HG02852 (cell line): ENCODE data around the gene C12orf50.
A peak's percentile ranks its signal among the peaks of the same experiment; 100 is the strongest.
"Not testable (repeated sequence)": the region's sequence is repeated elsewhere in the genome, so short reads cannot be mapped to it uniquely, and the experiment has no call there.

ENCODE experiments used
- ATAC-seq: cut with Tn5 transposase; IDR thresholded peaks from one replicate; pipeline ENCODE4 v1.9.1; 2021; ENCODE audit warnings: mild to moderate bottlenecking, moderate library complexity; ENCODE audit not compliant: unreplicated experiment

C12orf50 gene

DNA sequence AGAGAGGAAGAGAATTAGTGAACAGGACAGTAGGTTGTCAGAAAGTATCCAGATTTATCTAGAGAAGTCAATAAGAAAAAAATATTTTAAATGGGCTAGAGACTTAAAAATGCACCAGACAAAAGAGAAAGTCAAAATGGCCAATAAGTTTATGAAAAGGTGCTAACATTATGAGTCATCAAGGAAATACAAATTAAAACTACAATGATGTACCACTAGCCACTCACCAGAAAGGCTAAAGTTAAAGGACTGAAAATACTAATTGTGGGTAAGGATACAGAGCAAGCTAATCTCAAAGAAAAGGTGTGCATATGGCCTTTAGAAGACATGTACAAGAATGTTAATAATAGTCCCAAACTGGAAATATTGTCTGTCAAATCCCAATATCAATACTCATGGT, 37.7 kb downstream of the C12orf50 start:
- peak; percentile 49 for ATAC-seq

DNA sequence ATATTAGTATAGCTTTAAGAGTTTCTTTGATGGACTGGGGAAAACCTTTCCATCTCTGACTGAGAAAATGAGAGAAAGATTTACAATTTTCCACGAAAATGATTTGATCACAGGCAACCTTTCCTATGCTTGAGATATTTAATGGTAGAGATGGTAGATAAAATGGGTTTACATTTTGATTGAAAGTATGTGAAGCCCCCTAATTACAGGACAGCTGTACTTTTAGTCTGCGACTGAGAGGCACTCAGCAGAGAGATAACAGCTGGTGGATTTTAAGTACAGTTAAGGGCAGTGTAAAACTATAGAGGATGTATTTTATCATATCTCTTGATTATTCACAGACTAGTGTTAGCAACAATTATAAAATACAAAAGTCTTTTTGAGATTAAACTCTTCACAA, 40.7 kb downstream of the C12orf50 start:
- ATAC-seq: no peak

DNA sequence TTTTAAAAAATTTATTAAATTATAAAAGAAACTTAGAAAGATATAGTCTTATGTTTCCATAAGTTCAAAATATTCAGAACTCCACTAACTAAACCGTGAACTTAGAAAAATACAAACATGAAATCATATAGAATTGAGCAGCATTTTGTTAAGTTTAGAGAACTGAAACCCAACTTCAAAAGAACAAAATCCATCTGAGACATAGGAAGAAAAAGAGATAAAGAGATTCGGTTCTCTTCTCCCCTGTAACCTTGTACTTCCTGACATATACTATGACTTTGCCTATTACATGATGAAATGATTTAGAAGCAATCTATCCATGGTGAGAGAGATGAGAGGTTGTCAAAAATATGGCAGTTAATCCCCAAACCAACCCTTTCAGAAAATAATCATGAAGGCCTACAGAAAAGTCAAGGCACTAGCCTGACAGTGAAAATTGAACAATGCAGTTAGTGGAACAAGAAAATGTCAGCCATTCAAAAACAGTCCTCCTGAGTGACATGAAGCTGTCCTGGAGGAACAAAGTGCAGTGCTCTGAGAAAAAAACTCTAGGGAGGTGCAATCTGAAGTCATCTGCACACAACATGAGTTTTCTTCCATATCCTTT, 44.0 kb downstream of the C12orf50 start:
- peak; percentile 51 for ATAC-seq

DNA sequence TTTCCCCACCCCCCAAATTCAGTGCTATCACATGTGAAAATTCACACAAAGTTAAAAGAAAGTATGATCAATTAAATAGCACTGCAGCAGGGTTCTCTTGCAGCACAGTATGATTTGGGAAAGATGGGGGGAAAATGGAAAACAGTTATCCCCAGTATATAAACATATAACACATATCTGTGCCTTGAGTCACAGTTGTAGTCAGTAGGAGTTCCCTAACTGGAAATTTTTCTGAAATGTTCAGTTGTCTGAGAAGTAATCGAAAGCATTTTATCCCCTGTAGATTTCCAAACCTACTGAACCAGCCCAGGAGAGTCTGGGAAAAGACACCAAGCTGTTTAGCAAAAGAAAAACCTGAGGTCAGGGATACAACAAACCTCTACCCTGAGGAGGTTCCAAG, 47.0 kb downstream of the C12orf50 start:
- ATAC-seq: no peak

DNA sequence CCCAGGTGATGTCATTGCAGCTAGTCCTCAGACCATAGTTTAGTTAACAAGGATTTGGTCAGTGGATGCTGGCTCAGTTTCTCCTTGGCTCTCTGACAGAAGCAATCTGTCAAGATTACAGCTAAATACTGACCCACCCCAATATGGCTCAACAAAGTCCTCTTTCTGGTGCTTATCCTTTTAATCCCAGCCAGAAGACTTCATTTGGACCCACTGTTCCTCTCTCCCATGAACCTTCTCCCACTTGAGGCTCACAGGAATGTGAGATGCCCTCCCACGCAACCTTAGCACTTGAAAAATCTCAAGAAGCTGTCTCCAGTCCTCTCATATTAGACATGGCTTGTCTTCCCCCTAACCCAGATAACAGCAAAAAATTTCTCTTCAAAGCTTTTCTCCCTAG, 47.7 kb downstream of the C12orf50 start:
- no peak for ATAC-seq

DNA sequence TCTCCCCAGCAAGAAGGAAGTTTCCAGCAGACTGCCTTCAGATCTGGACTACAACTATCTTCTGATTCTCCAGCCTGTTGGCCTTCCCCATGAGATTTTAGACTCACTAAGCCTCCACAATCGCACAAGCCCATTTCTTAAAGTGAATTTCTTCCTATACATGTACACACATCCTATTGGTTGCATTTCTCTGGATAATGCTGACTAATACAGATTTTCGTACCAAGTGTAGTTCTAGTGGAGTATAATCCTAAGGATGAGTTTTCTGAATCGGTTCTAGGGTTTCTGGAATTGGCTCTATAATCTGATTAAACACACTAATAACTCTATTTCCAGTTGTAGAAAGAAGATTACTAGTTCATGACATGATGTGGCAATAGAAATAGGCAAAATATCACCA, 53.3 kb downstream of the C12orf50 start:
- ATAC-seq: no peak

DNA sequence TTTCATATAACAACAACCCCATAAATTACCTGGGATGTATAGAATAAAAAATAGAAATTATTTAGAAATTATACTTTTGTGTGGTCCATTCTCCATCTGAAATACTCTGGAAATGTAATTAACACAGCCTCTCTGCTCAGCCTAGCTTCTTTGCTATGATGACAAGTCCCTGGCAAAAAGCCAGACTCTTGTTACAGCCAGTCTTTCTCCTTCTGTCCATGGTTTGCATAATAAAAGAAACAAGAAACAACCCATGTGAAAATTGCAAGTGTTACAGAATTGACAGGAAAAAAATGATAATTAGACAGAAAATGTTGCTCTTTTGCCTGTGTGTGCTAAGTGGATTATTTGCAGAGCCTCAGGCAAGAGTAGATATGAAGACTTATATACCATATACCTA, 61.3 kb downstream of the C12orf50 start:
- no peak for ATAC-seq

DNA sequence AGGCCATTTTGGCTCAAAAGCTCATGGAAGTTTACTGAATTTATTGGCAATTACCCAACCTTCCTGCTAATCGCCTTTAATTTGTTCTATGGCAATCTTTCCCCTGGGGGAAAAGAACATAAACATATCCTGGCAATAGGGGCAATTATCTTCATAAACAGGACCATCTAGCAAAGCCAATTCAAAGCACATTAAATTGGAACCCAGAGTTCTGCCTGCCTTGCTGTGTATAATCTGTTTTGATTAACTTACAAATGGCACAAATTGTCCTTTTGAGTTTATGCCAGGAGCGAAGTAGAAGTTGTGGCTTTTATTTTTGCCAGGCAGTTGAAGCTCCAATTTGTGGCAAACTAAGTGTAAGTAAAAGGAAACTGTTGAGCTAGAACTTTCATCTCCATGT, 68.6 kb downstream of the C12orf50 start:
- ATAC-seq: no peak

DNA sequence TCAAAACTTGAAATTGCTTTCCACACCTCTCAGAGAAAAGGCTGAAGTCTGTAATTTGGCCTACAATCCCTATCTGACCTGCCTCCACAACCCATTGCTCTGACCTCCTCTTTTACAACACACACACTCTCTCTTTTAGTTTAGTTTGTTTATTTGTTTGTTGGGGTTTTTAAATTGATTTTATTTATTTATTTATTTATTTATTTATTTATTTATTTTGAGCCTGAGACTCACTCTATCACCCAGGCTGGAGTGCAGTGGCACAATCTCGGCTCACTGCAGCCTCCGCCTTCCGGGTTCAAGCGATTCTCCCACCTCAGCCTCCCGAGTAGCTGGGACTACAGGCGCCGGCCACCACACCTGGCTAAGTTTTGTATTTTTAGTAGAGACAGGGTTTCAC, 75.2 kb downstream of the C12orf50 start:
- not testable (repeated sequence) for ATAC-seq

DNA sequence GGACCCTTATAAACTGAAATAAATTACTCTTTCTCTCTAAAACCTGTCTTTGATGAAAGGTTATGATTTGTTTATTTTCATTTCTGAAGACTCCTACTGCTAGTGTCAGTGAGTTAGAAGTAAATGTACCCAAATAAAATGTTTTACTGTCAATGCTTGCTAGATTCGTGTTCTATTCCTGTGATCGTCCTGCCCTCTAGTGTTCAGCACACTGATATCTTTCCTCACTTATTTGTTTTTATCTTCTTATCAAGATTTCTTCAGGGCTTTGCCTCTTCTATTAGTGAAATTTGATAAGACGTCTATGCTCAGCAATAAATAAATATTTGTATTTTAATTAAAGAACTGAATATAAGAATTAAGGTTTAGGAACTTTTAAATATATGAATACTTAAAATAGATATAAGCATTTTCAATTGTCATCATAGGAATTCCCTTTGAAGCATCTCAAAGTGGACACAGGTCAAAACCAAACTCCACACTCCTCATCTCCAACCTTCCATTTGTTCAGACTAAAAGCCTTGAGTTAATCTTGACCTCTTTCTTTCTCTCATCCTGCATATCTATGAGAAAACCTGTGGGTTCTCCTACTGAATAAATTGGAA, 75.8 kb downstream of the C12orf50 start:
- no peak for ATAC-seq

DNA sequence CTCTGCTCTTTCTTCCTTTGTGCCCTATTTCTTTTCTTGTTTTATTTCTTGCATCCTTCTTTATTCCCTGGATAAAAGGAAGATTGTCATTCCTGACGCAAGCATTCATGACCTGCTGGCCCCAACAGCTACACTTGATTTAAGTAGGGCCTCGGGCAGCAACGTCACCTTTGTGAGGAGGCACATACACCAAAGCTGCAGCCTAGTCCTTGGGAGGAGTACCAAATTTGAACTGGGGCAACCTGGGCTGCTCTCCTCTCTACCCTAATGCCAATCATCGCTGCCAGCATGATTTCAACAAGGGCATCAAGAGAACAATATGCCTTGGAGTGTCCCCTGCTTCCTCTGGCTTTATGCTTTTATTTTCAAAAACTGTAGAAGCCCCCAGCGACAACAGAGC, 76.4 kb downstream of the C12orf50 start:
- no peak for ATAC-seq

DNA sequence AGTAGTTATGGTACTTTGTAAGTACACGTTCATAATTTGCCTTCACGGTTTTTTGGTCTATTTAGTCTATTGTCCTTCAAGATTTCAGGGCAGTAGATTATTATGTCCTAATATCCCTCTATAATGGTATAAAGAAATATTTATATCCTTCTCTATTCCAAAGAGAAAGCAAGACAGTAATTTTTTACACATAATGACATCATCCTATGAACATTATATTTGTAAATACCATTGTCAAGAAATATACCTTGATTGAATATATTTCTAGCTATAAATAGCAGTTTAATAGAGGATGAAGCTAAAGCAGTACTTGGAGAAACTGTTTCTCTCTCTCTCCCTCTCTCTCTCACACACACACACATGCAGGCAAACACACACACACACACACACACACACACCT, 77.0 kb downstream of the C12orf50 start:
- no peak for ATAC-seq

DNA sequence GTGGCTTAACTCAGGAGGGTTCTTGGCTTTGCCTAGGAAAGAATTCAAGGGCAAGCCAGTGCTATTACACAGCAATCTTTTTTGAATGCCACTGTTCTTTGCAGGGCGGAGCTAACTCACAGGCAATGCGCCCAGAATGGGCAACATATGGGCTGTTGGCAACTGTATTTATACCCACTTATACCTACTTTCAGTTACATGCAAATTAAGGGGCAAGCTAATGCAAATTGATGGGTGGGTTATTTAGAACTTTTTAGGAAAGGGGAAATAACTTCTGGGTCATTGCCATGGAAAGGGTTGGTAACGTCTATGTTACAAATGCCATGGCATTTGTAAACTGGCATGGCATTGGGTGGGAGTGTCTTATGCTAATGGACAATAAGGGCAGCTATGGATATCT, 85.4 kb downstream of the C12orf50 start:
- ATAC-seq: no peak

DNA sequence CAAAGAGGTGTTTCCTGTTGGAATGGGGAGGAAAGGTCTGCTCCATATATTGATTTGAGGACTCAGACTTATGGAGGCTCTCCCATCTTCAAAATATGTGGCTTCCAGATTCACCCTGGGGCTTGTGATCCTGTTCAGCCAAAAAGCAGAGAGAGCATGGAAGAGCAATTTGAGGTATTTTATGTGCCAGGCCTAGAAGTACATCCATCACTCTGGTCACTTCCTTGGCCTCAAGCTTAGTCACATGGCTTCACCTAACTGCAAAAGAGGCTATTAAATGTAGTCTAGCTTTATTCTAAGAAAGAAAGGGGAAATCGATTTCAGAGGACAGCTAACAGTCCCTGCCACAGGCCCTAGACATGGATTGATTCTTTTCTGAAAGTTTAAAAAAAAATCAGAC, 86.2 kb downstream of the C12orf50 start:
- ATAC-seq: no peak

DNA sequence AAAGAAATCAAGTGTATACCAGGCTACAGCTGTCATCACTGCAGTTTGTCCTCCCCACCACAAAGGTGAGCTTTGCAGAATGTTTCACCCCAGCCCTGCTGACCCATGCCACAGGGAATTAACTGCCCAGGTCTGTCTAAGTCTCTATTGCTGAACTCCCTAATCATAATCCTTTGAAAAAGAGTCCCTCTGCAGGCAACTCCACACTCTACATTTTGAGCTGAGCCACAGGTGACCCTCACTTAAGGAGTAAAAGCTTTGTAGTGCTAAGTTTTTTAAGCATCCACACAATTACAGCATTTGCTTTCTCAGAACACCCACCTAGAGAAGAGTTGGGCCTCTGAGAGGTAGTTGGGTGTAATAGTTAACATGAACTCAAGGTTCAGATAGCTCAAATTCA, 90.0 kb downstream of the C12orf50 start:
- no peak for ATAC-seq

DNA sequence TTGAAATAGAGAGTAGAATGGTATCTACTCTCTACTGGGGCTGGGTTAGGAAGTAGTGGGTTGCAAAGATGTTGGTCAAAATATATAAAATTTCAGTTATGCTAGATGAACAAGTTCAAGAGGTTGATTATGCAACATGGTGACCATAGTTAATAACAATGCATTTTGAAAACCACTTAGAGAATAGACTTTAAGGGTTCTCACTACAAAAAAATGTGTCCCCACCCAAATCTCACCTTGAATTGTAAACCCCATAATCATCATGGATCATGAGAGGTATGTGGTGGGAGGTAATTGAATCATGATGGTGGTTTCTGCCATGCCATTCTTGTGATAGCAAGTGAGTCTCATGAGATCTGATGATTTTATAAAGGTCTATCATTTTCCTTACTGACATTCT, 94.0 kb downstream of the C12orf50 start:
- no peak for ATAC-seq

DNA sequence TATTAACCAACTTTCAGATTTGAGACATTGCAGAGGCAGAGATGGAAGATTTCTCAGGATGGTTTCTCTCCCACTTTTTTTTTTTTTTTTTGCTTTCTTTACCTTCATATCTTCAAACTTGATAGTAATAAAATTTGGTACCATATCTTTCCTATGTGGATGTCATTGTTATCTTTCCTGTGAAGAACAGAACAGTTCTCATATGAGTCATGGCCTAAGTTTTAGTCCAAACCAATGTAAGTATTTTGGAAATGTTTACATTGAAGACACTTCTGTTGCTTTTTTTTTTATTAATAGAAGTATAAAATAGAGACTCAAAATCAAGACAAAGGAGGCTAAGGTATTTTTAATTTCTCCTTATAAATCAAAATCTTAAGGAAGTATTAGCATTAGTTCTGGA, 95.2 kb downstream of the C12orf50 start:
- no peak for ATAC-seq

DNA sequence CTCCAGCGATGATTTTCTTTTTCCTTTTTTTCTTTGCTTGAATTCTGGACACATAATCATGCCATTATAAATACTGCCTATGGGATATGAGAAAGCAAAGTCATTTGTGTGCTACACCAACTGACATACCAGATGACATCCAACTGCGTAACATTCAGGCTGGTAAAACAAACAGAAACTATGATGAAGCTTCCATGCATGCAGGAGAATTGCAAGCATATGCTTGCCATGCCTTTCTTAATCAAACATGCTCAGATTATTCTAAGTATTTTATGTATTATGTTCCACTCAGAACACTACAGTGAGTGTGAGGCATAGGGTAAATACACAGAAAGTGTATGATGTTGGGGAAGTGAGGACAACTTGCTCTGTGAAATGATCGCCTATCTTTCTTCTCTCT, 97.4 kb downstream of the C12orf50 start:
- no peak for ATAC-seq

DNA sequence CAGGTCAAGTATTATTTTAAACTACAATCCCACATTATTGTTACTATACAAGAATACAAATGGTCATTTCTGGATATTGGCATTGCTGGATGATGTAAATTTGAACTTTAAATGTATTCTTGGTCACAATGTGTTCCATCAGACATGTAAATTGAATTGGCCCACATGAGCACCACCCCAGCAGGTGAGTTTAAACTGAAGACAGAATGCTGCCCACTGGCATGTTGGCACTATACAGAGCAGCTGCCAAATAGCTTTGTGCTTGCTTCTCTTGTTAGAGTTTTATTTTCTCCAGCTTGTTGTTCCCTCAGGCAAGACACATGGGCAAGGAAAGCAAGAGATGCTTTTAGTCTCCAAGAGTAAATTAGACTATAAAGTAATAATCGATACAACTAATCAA, 98.6 kb downstream of the C12orf50 start:
- ATAC-seq: no peak
